Ishikawa (cell line): Measurements from ENCODE around the gene ANKMY1.

ENCODE experiments used
- CEBPB ChIP-seq: IDR thresholded peaks from 2 replicates; pipeline ENCODE4 v1.6.1; 2012
- CREB1 ChIP-seq: IDR thresholded peaks from 2 replicates; pipeline ENCODE4 v1.6.1; 2012; ENCODE audit warnings: low read depth
- EGR1 ChIP-seq: IDR thresholded peaks from 2 replicates; pipeline ENCODE4 v1.6.1; 2012
- EP300 ChIP-seq: IDR thresholded peaks from 2 replicates; pipeline ENCODE4 v1.6.1; 2012; ENCODE audit warnings: borderline replicate concordance
- FOXM1 ChIP-seq: IDR thresholded peaks from 2 replicates; pipeline ENCODE4 v1.6.1; 2012; ENCODE audit warnings: low read depth, borderline replicate concordance
- NFIC ChIP-seq: IDR thresholded peaks from 2 replicates; pipeline ENCODE4 v1.6.1; 2012
- RAD21 ChIP-seq: IDR thresholded peaks from 2 replicates; pipeline ENCODE4 v1.6.1; 2012; ENCODE audit warnings: low read depth
- TAF1 ChIP-seq: IDR thresholded peaks from 2 replicates; pipeline ENCODE4 v1.6.1; 2012; ENCODE audit warnings: low read depth, mild to moderate bottlenecking
- TCF12 ChIP-seq: IDR thresholded peaks from 2 replicates; pipeline ENCODE4 v1.6.1; 2012; ENCODE audit warnings: low read depth
- TEAD4 ChIP-seq: IDR thresholded peaks from 2 replicates; pipeline ENCODE4 v1.6.1; 2012
- YY1 ChIP-seq: IDR thresholded peaks from 2 replicates; pipeline ENCODE4 v1.6.1; 2012; ENCODE audit warnings: low read depth
- ZBTB7A ChIP-seq: IDR thresholded peaks from 2 replicates; pipeline ENCODE4 v1.6.1; 2012; ENCODE audit warnings: low read depth
- TF ChIP-seq, protein P1 (sequence below): IDR thresholded peaks from 2 replicates; pipeline ENCODE4 v1.6.1; 2012; ENCODE audit warnings: low read depth, mild to moderate bottlenecking
- TF ChIP-seq, protein P2 (sequence below): IDR thresholded peaks from 2 replicates; pipeline ENCODE4 v1.6.1; 2012
- TF ChIP-seq, protein P3 (sequence below): IDR thresholded peaks from 2 replicates; pipeline ENCODE4 v1.6.1; 2012

ANKMY1 gene

DNA sequence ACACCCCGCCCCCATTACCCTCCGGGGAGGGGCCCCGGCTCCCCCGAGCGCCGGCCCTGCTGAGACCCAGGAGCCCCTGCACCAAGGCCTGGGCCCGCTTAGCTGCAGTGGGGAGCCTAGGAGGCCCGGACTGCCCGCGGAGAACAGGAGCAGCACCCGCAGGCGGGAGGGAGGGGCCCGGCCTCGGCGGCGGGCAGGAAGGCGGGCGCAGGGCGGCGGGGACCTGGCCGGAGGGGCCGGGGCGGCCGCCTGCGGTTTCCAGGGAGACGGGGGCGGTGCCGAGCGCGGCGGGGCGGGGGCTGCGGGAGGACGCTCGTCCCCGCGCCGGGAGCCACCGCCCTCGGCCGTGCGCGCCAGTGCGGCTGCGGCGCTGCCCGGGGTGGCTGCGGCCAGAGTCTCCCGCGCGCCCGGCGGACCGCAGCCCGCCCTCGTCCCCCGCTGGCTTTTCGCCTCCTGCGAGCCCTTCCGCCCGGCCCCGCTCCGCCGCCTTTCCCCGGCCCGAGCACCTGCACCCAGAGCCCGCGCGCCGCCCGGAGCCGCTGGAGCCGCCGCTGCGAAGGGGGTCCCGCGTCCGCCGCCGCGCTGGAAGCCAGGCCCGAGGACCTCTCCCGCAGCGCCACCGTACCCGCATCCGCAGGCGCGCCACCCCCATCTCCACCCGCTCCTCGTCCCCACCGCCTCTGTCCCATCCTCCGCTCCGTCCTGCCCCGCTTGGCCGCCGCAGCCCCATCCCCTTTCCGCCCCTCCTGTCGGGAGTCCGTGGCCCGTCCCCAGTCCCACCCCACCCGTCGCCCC lies 105.1 kb downstream of the ANKMY1 start:
- TF ChIP-seq ZBTB7A (0 out of 2 replicates have a peak, but pooled peaks have one; percentile 42), TCF12 (no peak)

DNA sequence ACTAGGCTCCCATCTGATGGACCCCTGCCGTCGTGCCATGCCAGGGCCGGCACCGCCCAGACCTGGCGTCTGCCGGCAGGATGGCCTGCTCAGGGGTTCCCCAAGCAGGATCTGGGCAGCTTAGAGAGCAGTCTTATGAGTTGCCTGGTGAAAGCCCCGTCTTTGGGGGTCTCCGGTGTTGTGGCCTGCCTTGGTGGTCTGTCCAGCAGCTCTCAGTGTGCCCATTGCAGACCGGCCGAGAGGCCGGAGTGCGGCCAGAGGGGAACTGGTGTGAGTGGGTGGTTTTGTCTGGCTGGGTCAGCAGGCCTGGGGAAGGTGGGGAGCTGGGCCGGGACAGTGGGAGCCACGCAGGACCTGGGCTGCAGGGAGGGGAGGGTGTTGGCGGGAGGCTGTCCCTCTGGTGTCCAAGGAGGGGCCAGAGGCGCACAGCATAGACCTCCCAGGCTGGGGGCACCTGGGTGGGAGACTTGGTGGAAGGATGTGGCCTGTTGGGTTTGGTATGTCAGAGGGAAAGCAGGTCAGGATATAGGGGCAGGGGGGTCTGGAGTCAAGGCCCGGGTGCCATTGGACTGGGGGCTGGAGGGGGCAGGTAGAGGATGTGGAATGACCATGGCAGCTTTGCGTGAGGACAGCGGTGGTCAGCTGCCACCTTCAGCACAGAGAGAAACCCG lies 105.9 kb downstream of the ANKMY1 start:
- TF ChIP-seq, protein P1, sequence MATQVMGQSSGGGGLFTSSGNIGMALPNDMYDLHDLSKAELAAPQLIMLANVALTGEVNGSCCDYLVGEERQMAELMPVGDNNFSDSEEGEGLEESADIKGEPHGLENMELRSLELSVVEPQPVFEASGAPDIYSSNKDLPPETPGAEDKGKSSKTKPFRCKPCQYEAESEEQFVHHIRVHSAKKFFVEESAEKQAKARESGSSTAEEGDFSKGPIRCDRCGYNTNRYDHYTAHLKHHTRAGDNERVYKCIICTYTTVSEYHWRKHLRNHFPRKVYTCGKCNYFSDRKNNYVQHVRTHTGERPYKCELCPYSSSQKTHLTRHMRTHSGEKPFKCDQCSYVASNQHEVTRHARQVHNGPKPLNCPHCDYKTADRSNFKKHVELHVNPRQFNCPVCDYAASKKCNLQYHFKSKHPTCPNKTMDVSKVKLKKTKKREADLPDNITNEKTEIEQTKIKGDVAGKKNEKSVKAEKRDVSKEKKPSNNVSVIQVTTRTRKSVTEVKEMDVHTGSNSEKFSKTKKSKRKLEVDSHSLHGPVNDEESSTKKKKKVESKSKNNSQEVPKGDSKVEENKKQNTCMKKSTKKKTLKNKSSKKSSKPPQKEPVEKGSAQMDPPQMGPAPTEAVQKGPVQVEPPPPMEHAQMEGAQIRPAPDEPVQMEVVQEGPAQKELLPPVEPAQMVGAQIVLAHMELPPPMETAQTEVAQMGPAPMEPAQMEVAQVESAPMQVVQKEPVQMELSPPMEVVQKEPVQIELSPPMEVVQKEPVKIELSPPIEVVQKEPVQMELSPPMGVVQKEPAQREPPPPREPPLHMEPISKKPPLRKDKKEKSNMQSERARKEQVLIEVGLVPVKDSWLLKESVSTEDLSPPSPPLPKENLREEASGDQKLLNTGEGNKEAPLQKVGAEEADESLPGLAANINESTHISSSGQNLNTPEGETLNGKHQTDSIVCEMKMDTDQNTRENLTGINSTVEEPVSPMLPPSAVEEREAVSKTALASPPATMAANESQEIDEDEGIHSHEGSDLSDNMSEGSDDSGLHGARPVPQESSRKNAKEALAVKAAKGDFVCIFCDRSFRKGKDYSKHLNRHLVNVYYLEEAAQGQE = no peak
- TF ChIP-seq ZBTB7A = 0 out of 2 replicates have a peak, but pooled peaks have one; percentile 45

DNA sequence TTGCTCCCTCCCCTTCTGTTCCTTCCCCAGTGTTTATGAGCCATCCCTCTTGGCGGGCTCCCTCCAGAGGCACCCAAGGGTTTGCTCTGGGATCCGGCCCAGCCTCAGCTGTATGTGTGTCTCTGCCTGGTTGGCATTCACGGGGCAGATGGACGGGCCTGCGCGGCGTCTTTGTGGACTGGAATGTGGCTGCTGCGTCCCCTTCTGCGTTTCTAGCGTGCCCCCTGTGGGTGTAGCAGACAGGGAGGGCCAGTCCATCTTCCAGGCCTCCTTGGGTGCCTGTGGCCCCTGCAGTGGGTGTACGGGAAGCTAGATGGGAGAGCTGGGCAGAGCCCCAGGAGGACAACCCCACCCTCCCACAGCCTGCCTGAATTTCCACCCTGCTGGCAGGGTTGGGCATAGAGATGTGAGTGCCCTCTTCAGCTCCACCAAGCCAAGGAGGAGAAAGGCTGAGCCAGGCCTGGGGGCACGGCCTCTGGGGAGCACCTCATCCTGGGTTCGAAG lies 106.6 kb downstream of the ANKMY1 start:
- TF ChIP-seq RAD21 = no peak
- TF ChIP-seq TCF12 = no peak
- no peak for TF ChIP-seq CREB1
- TF ChIP-seq, protein P2, sequence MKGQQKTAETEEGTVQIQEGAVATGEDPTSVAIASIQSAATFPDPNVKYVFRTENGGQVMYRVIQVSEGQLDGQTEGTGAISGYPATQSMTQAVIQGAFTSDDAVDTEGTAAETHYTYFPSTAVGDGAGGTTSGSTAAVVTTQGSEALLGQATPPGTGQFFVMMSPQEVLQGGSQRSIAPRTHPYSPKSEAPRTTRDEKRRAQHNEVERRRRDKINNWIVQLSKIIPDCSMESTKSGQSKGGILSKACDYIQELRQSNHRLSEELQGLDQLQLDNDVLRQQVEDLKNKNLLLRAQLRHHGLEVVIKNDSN = no peak
- no peak for TF ChIP-seq TEAD4
- no peak for TF ChIP-seq TAF1
- no peak for TF ChIP-seq EP300
- no peak for TF ChIP-seq YY1

DNA sequence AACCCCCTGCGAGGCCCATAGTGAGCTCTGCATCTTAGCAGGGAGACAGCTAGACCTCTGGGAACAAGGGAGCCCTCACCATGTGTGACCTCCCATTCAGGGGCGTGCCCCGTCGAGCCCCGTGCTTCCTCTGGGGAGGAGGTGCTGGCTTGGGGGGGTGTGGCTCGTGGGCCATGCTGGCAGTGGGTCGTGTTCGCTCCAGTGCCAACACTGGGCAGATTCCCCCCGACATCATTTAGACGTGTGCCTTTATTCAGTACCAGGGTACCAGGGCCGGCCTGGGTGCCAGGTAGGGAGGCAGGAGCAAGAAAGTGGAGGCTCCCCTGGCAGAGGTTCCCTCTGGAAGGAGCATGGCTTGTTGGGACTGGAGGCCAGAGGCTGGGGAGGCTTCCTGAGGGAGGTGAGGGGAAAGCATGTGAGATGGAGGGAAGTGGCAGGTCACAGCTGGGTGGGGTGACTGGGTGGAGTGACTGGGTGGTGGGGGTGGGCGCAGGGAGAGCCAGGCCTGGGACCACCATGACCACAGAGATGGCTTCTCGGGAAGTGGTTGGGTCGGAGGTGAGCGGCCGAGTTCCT lies 107.2 kb downstream of the ANKMY1 start:
- TF ChIP-seq RAD21 = no peak
- no peak for TF ChIP-seq ZBTB7A
- TF ChIP-seq CREB1 = no peak
- TF ChIP-seq NFIC = no peak
- TF ChIP-seq, protein P1 = no peak
- TF ChIP-seq YY1 = no peak
- TF ChIP-seq, protein P3, sequence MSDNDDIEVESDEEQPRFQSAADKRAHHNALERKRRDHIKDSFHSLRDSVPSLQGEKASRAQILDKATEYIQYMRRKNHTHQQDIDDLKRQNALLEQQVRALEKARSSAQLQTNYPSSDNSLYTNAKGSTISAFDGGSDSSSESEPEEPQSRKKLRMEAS = no peak
- no peak for TF ChIP-seq EP300
- no peak for TF ChIP-seq TCF12
- TF ChIP-seq CEBPB = no peak
- no peak for TF ChIP-seq FOXM1

DNA sequence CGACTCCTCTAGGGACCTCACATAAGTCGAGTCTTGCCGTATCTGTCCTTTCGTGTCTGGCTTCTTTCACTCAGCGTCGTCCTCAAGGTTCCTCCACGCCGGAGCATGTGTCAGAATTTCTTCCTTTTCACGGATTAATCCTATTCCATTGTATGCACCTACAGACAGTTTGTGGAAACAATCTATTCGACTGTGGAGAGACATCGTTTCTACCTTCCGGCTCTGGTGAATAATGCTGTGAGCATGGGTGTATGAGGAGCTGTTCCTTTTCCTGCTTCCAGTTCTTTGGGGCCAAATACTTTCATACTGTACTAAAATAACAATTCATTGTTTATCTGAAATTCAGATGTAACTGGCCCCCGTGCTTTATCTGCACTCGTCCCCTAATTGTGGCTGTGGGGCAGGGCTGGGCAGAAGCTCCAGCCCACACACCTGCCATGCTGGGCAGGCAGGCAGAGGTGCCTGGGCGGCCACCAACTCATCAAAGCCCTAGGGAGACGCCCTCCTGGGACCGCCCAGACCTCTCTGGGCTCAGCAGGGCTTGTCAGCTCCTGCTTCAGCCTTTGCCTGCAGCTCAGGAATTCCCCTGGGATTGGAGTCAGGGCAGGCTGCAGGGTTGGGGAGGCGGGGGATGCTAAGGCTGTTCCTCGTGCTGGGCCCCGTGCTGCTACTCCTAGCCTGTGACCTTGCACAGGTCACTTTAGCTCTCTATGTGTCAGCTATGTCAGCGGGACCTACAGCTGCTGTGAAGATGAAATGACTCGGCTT lies 107.8 kb downstream of the ANKMY1 start:
- TF ChIP-seq, protein P2 = no peak
- TF ChIP-seq RAD21 (no peak), TEAD4 (no peak), TAF1 (no peak), CREB1 (no peak), CEBPB (no peak), EGR1 (no peak), EP300 (no peak), YY1 (no peak), TCF12 (no peak), ZBTB7A (no peak), NFIC (no peak), FOXM1 (no peak)
- TF ChIP-seq, protein P3 = no peak
- TF ChIP-seq, protein P1 = no peak
